PC-9 (cell line): ENCODE data around the gene VCAN. TPM values are rescaled to one million over a fixed set of nuclear protein-coding genes. Genes with fewer than 3 reads are reported as not detected.

ENCODE experiments used
- BruUV-seq: library from RNA; stranded (reverse); fragments of 400-500 nt; replicated peaks from 2 replicates; lab custom pipeline; 2021; lab: Mats Ljungman, UMichigan
- CTCF ChIA-PET: fragments of 300-600 bp; sonication (Branson Sonifier 250); formaldehyde crosslinking; loops from one replicate; lab custom pipeline; 2022; ENCODE audit warnings: antibody characterized with exemption; lab: Charles Lee
- POLR2A ChIA-PET: fragments of 300-600 bp; sonication (Branson Sonifier 250); formaldehyde crosslinking; loops from one replicate; lab custom pipeline; 2022; ENCODE audit warnings: antibody characterized with exemption; ENCODE audit not compliant: unreplicated experiment; lab: Charles Lee
- DNase-seq, 2 experiments: peaks; one replicate each; pipeline versions ENCODE4 v3.0.0 to v3.0.0-alpha.2; 2015 to 2022; ENCODE audit warnings: mixed read lengths in 1 of 2
- H2AFZ ChIP-seq: fragments of 200-600 bp; sonication (generic); 2 replicates; pipeline ENCODE4 v1.8.1; 2017; ENCODE audit warnings: antibody characterized with exemption
- H3F3A ChIP-seq: fragments of 200-600 bp; sonication (generic); 2 replicates; pipeline ENCODE4 v1.8.1; 2017; ENCODE audit warnings: antibody characterized with exemption, mild to moderate bottlenecking, low read depth; ENCODE audit not compliant: insufficient read depth
- H3K27ac ChIP-seq: fragments of 200-600 bp; sonication (generic); 2 replicates; pipeline ENCODE4 v1.6.1; 2016; ENCODE audit warnings: mixed run types
- H3K27me3 ChIP-seq: fragments of 200-600 bp; sonication (generic); 2 replicates; pipeline ENCODE4 v1.6.1; 2016; ENCODE audit warnings: low read depth, mixed run types; ENCODE audit not compliant: insufficient read depth
- H3K36me3 ChIP-seq: fragments of 200-600 bp; sonication (generic); 2 replicates; pipeline ENCODE4 v1.6.1; 2016; ENCODE audit warnings: low read depth, mixed run types
- H3K4me1 ChIP-seq: fragments of 200-600 bp; sonication (generic); replicated peaks from 2 replicates; pipeline ENCODE4 v1.6.1; 2016; ENCODE audit warnings: mixed run types; ENCODE audit not compliant: insufficient read depth
- H3K4me2 ChIP-seq: fragments of 200-600 bp; sonication (generic); 2 replicates; pipeline ENCODE4 v1.6.1; 2017; ENCODE audit warnings: mixed run types
- H3K4me3 ChIP-seq: fragments of 200-600 bp; sonication (generic); 2 replicates; pipeline ENCODE4 v1.6.1; 2016; ENCODE audit warnings: mixed run types
- H3K79me2 ChIP-seq: fragments of 200-600 bp; sonication (generic); 2 replicates; pipeline ENCODE4 v1.6.1; 2017; ENCODE audit warnings: low read depth, mixed run types
- H3K9me2 ChIP-seq: fragments of 200-600 bp; sonication (generic); 2 replicates; pipeline ENCODE4 v1.8.1; 2017; ENCODE audit warnings: mild to moderate bottlenecking; ENCODE audit not compliant: insufficient read depth
- H3K9me3 ChIP-seq: fragments of 200-600 bp; sonication (generic); 2 replicates; pipeline ENCODE4 v1.8.1; 2016; ENCODE audit warnings: low read depth; ENCODE audit not compliant: insufficient read depth
- H4K20me1 ChIP-seq: fragments of 200-600 bp; sonication (generic); 2 replicates; pipeline ENCODE4 v1.8.1; 2017; ENCODE audit not compliant: insufficient read depth
- EZH2 ChIP-seq: fragments of 200-600 bp; sonication (generic); IDR thresholded peaks from 2 replicates; pipeline ENCODE4 v1.8.0; 2017; ENCODE audit warnings: antibody characterized with exemption, low read depth
- intact Hi-C: fragments of 100-400 bp; cut with micrococcal nuclease; formaldehyde crosslinking; loops from one replicate; pipeline ENCODE4 v1.10.0; 2022; ENCODE audit not compliant: unreplicated experiment
- total RNA-seq: library from RNA; stranded (reverse); gene quantifications from 2 replicates; pipeline ENCODE4 v1.2.3, GENCODE V29; 2021
- TF ChIP-seq, protein P1 (sequence below): fragments of 200-600 bp; sonication (generic); conservative IDR thresholded peaks from 2 replicates; pipeline ENCODE4 v1.6.1; 2017; ENCODE audit warnings: mixed run types, antibody characterized with exemption, mild to moderate bottlenecking, moderate library complexity

The VCAN gene
- total RNA-seq, 1 experiment from 2014 or later = 0.28 TPM

DNA sequence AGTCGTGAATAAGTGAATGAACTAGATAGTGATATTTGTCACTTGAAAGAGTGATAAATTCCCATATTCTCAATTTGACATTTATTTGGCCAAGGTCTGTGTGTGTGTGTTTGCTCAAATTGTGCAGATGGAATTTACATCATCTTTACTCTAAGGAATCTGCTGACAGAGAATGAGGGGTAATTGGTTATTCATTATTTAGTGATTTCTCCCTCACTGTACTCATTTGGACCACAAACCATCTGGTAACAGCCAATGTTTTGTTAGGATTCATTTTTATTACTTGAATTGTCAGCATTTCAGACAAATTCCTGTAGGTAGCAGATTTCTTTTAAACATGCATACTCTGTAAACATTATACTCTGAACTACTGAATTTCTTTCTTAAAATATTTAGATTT, 15.6 kb downstream of the VCAN start:
- no peaks in the 10 kb centered on the region for H3K9me2 ChIP-seq
- H3K27me3 ChIP-seq = no peaks in the 10 kb centered on the region
- intact Hi-C loops = no loop called here
- no peaks in the 10 kb centered on the region for H3K4me1 ChIP-seq
- ChIA-PET POLR2A (no interaction called here), CTCF (no interaction called here)
- no peak for DNase-seq
- no peak overlapping the region for H3K4me3 ChIP-seq
- H3K36me3 ChIP-seq = no peaks in the 10 kb centered on the region
- no peaks in the 10 kb centered on the region for H3K79me2 ChIP-seq
- BruUV-seq = no TSS peak
- TF ChIP-seq, protein P1, sequence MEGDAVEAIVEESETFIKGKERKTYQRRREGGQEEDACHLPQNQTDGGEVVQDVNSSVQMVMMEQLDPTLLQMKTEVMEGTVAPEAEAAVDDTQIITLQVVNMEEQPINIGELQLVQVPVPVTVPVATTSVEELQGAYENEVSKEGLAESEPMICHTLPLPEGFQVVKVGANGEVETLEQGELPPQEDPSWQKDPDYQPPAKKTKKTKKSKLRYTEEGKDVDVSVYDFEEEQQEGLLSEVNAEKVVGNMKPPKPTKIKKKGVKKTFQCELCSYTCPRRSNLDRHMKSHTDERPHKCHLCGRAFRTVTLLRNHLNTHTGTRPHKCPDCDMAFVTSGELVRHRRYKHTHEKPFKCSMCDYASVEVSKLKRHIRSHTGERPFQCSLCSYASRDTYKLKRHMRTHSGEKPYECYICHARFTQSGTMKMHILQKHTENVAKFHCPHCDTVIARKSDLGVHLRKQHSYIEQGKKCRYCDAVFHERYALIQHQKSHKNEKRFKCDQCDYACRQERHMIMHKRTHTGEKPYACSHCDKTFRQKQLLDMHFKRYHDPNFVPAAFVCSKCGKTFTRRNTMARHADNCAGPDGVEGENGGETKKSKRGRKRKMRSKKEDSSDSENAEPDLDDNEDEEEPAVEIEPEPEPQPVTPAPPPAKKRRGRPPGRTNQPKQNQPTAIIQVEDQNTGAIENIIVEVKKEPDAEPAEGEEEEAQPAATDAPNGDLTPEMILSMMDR = no peak
- no peak for TF ChIP-seq EZH2
- no peaks in the 10 kb centered on the region for H4K20me1 ChIP-seq
- H2AFZ ChIP-seq = no peak overlapping the region
- no peak overlapping the region for H3K27ac ChIP-seq
- no peak overlapping the region for H3K4me2 ChIP-seq
- H3F3A ChIP-seq = no peaks in the 10 kb centered on the region
- H3K9me3 ChIP-seq = no peaks in the 10 kb centered on the region

DNA sequence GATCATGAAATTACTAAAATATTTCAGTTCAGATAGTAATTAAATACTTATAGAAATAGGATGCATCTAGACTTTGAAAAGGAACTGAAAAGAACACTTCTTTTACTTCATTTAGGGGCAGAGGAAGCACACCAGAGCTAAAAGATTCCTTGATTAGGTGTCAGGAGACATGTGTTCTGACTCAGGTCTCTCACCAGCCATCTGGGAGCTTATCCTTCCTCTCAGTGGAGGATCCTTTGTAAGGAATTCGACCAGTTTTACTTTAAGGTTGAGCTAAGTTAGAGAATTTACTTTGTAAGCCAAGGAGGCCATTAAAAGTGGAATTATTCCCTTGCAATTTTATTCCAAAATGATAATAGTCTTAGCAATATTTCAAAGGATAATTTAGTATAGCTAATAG, 16.7 kb downstream of the VCAN start:
- TF ChIP-seq, protein P1 = no peak
- TF ChIP-seq EZH2 = no peak
- no peak for DNase-seq
- intact Hi-C loops = no loop called here
- POLR2A ChIA-PET = no interaction called here
- CTCF ChIA-PET = no interaction called here
- BruUV-seq = no TSS peak
- Histone ChIP-seq H3K27ac (no peak overlapping the region), H3K9me3 (no peaks in the 10 kb centered on the region), H4K20me1 (no peaks in the 10 kb centered on the region), H3K4me2 (no peak overlapping the region), H3K4me3 (no peak overlapping the region), H3K36me3 (no peaks in the 10 kb centered on the region), H3K4me1 (no peaks in the 10 kb centered on the region), H3K79me2 (no peaks in the 10 kb centered on the region), H2AFZ (no peak overlapping the region), H3K9me2 (no peaks in the 10 kb centered on the region), H3K27me3 (no peaks in the 10 kb centered on the region), H3F3A (no peaks in the 10 kb centered on the region)

DNA sequence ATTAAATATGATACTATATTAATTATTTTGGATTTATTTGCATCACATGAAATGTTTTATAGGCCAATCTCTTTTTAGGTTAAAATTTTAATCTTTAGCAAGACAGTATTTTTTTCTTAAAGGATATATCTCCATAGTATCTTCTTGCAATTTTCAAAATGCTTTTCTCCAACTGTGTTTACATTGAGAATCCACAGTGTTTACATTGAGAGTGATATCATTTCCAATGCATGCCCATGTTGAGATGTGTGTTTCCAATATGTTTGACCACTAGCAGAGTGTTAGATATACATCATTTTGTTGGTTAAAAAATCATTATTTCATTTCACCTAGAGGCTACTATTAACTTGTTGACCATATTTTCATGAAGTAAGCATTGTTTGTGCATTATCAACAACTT, 17.3 kb downstream of the VCAN start:
- no peak overlapping the region for H2AFZ ChIP-seq
- intact Hi-C loops = no loop called here
- no peak overlapping the region for H3K27ac ChIP-seq
- H3K9me3 ChIP-seq = no peaks in the 10 kb centered on the region
- no peaks in the 10 kb centered on the region for H3K79me2 ChIP-seq
- H3K9me2 ChIP-seq = no peaks in the 10 kb centered on the region
- H3K36me3 ChIP-seq = no peaks in the 10 kb centered on the region
- no peak overlapping the region for H3K4me2 ChIP-seq
- TF ChIP-seq, protein P1 = no peak
- TF ChIP-seq EZH2 = no peak
- H3K27me3 ChIP-seq = no peaks in the 10 kb centered on the region
- CTCF ChIA-PET = no interaction called here
- no peaks in the 10 kb centered on the region for H3F3A ChIP-seq
- POLR2A ChIA-PET = no interaction called here
- no peak overlapping the region for H3K4me3 ChIP-seq
- H3K4me1 ChIP-seq = no peaks in the 10 kb centered on the region
- no peaks in the 10 kb centered on the region for H4K20me1 ChIP-seq
- no TSS peak for BruUV-seq
- no peak for DNase-seq
